GM23338 (cell line): ENCODE data around the gene SLC16A11. TPM values are rescaled to one million over a fixed set of nuclear protein-coding genes. Genes with fewer than 3 reads are reported as not detected.

Experiments
- ATAC-seq: fragments of 200-7000 bp; cut with Tn5 transposase; 3 replicates; pipeline ENCODE4 v1.9.1; 2020
- DNase-seq: peaks from one replicate; pipeline ENCODE4 v3.0.0-alpha.2; 2015; ENCODE audit warnings: low spot score
- H2AFZ ChIP-seq: fragments of 200-600 bp; sonication (generic); 2 replicates; pipeline ENCODE4 v1.8.0; 2016; ENCODE audit warnings: antibody characterized with exemption, mild to moderate bottlenecking, moderate library complexity
- H3F3A ChIP-seq: fragments of 200-600 bp; sonication (generic); replicated peaks from 2 replicates; pipeline ENCODE4 v1.8.0; 2017; ENCODE audit warnings: antibody characterized with exemption, mixed run types, low read depth
- H3K27ac ChIP-seq: fragments of 200-600 bp; sonication (generic); 2 replicates; pipeline ENCODE4 v1.6.1; 2016; ENCODE audit warnings: low read depth
- H3K27me3 ChIP-seq: fragments of 200-600 bp; sonication (generic); 2 replicates; pipeline ENCODE4 v1.8.0; 2016; ENCODE audit warnings: mild to moderate bottlenecking, mixed run types, moderate library complexity; ENCODE audit not compliant: insufficient read depth
- H3K36me3 ChIP-seq: fragments of 200-600 bp; sonication (generic); 2 replicates; pipeline ENCODE4 v1.8.0; 2016; ENCODE audit warnings: mild to moderate bottlenecking; ENCODE audit not compliant: insufficient read depth
- H3K4me1 ChIP-seq: fragments of 200-600 bp; sonication (generic); 2 replicates; pipeline ENCODE4 v1.8.0; 2016; ENCODE audit warnings: mild to moderate bottlenecking, moderate library complexity; ENCODE audit not compliant: insufficient read depth
- H3K4me2 ChIP-seq: fragments of 200-600 bp; sonication (generic); 2 replicates; pipeline ENCODE4 v1.7.1; 2017; ENCODE audit warnings: mixed run types
- H3K4me3 ChIP-seq: fragments of 200-600 bp; sonication (generic); 2 replicates; pipeline ENCODE4 v1.6.1; 2016; ENCODE audit warnings: mixed run types
- H3K79me2 ChIP-seq: fragments of 200-600 bp; sonication (generic); replicated peaks from 2 replicates; pipeline ENCODE4 v1.8.0; 2017; ENCODE audit warnings: mild to moderate bottlenecking; ENCODE audit not compliant: insufficient read depth
- H3K9me2 ChIP-seq: fragments of 200-600 bp; sonication (generic); 2 replicates; pipeline ENCODE4 v1.8.0; 2017; ENCODE audit not compliant: insufficient read depth
- H4K20me1 ChIP-seq: fragments of 200-600 bp; sonication (generic); replicated peaks from 2 replicates; pipeline ENCODE4 v1.8.0; 2017; ENCODE audit warnings: mild to moderate bottlenecking; ENCODE audit not compliant: insufficient read depth
- H3K27ac Mint-ChIP-seq: 2 replicates; pipeline ENCODE4 v1.8.0; 2020; ENCODE audit warnings: inconsistent platforms, mild to moderate bottlenecking, moderate library complexity, mixed read lengths
- H3K27me3 Mint-ChIP-seq: 3 replicates; pipeline ENCODE4 v1.8.0; 2022; ENCODE audit warnings: low read depth, mild to moderate bottlenecking, moderate library complexity, mixed read lengths, inconsistent platforms; ENCODE audit not compliant: insufficient read depth, poor library complexity
- H3K36me3 Mint-ChIP-seq: 3 replicates; pipeline ENCODE4 v1.8.0; 2021; ENCODE audit warnings: low read depth, mild to moderate bottlenecking, inconsistent platforms, moderate library complexity, mixed read lengths
- H3K4me1 Mint-ChIP-seq: 3 replicates; pipeline ENCODE4 v1.8.0; 2020; ENCODE audit warnings: mild to moderate bottlenecking, inconsistent platforms, mixed read lengths
- H3K4me3 Mint-ChIP-seq: 3 replicates; pipeline ENCODE4 v1.8.0; 2021; ENCODE audit warnings: moderate library complexity, mild to moderate bottlenecking, inconsistent platforms, mixed read lengths
- H3K9me3 Mint-ChIP-seq: 3 replicates; pipeline ENCODE4 v1.8.0; 2020; ENCODE audit warnings: moderate library complexity, mild to moderate bottlenecking, inconsistent platforms, mixed read lengths
- CREB1 ChIP-seq: fragments of 250-450 bp; sonication (Bioruptor Pico); IDR thresholded peaks from 2 replicates; pipeline ENCODE4 v1.5.0; 2020; ENCODE audit warnings: low read depth, mild to moderate bottlenecking, moderate library complexity
- CTCF ChIP-seq, 2 experiments: fragments of 200-600 bp in 1 of 2; sonication (generic) in 1 of 2; conservative IDR thresholded peaks; 2 replicates each; pipeline versions ENCODE4 v1.5.1 to v1.6.1; 2016 to 2017; ENCODE audit warnings: antibody characterized with exemption in 2 of 2, low read depth in 2 of 2, mild to moderate bottlenecking in 2 of 2, moderate library complexity in 1 of 2
- ETS1 ChIP-seq: IDR thresholded peaks from 2 replicates; pipeline ENCODE4 v1.6.1; 2016; ENCODE audit warnings: antibody characterized with exemption
- EZH2phosphoT487 ChIP-seq: fragments of 200-600 bp; sonication (generic); IDR thresholded peaks from one replicate; pipeline ENCODE4 v1.8.1; 2018; ENCODE audit warnings: antibody characterized with exemption; ENCODE audit not compliant: unreplicated experiment
- JUNB ChIP-seq: IDR thresholded peaks from one replicate; pipeline ENCODE4 v1.6.1; 2016; ENCODE audit warnings: antibody characterized with exemption; ENCODE audit not compliant: unreplicated experiment
- NANOG ChIP-seq: IDR thresholded peaks from 2 replicates; pipeline ENCODE4 v1.6.1; 2016; ENCODE audit warnings: antibody characterized with exemption, borderline replicate concordance
- POLR2AphosphoS5 ChIP-seq: IDR thresholded peaks from 2 replicates; pipeline ENCODE4 v1.6.1; 2016; ENCODE audit warnings: antibody characterized with exemption, low read depth
- REST ChIP-seq: IDR thresholded peaks from one replicate; pipeline ENCODE4 v1.6.1; 2018; ENCODE audit warnings: antibody characterized with exemption; ENCODE audit not compliant: unreplicated experiment
- ZNF331 ChIP-seq: fragments of 250-450 bp; sonication (Bioruptor Pico); IDR thresholded peaks from 2 replicates; pipeline ENCODE4 v1.5.0; 2020; ENCODE audit warnings: low read depth, mild to moderate bottlenecking, moderate library complexity
- ZNF462 ChIP-seq: fragments of 250-450 bp; sonication (Bioruptor Pico); IDR thresholded peaks from 2 replicates; pipeline ENCODE4 v1.5.0; 2020; ENCODE audit warnings: mild to moderate bottlenecking, moderate library complexity
- polyA plus RNA-seq: library from polyadenylated mRNA; unstranded; fragments of >200 nt; fragmentation: Nextera tagmentation; extraction: Ambion mirVana; gene quantifications from 2 replicates; pipeline ENCODE4 v1.2.1, GENCODE V29; 2016
- total RNA-seq: library from RNA; depleted of rRNA; stranded (reverse); fragments of >200 nt; shearing (Covaris generic); gene quantifications from 2 replicates; pipeline ENCODE4 v1.2.3, GENCODE V29; 2014

Gene SLC16A11
- total and polyA plus RNA-seq, 2 experiments from 2014 or later, result 0.42 to 0.68 TPM

GRCh38 chr17:7072406-7072805, 28.5 kb upstream of the SLC16A11 start:
- Histone ChIP-seq H3K9me2 (no peaks in the 10 kb centered on the region), H3K27ac (no peak overlapping the region), H3K4me3 (no peak overlapping the region), H3K36me3 (no peaks in the 10 kb centered on the region), H3K4me2 (no peak overlapping the region), H3K4me1 (no peaks in the 10 kb centered on the region), H3F3A (no peaks in the 10 kb centered on the region), H2AFZ (no peak overlapping the region), H3K27me3 (no peaks in the 10 kb centered on the region), H4K20me1 (no peaks in the 10 kb centered on the region), H3K79me2 (no peaks in the 10 kb centered on the region)
- H3K9me3 Mint-ChIP-seq, result peaks cover 22% of the 10 kb centered on the region
- no peak overlapping the region for H3K4me3 Mint-ChIP-seq
- peaks cover 18% of the 10 kb centered on the region for H3K36me3 Mint-ChIP-seq
- no peak for TF ChIP-seq ZNF331 (CRISPR knock-in tag)
- no peak for ATAC-seq
- DNase-seq, result no peak
- peaks cover 9% of the 10 kb centered on the region for H3K27me3 Mint-ChIP-seq
- no peak overlapping the region for H3K27ac Mint-ChIP-seq
- H3K4me1 Mint-ChIP-seq, result no peaks in the 10 kb centered on the region

- H3K27me3 ChIP-seq, result no peaks in the 10 kb centered on the region
- H3K79me2 ChIP-seq, result no peaks in the 10 kb centered on the region
- no peaks in the 10 kb centered on the region for H3K36me3 ChIP-seq
- no peaks in the 10 kb centered on the region for H3F3A ChIP-seq
- H3K27ac ChIP-seq, result no peak overlapping the region
- no peak overlapping the region for H3K27ac Mint-ChIP-seq
- ATAC-seq (no peak), DNase-seq (no peak)
- no peaks in the 10 kb centered on the region for H3K4me1 Mint-ChIP-seq
- no peaks in the 10 kb centered on the region for H3K9me2 ChIP-seq
- H3K4me3 ChIP-seq, result no peak overlapping the region
- no peaks in the 10 kb centered on the region for H3K4me1 ChIP-seq
- no peak overlapping the region for H2AFZ ChIP-seq
- H3K27me3 Mint-ChIP-seq, result peaks cover 9% of the 10 kb centered on the region
- no peak overlapping the region for H3K4me3 Mint-ChIP-seq
- H3K36me3 Mint-ChIP-seq, result peaks cover 22% of the 10 kb centered on the region
- no peak overlapping the region for H3K4me2 ChIP-seq
- H3K9me3 Mint-ChIP-seq, result peaks cover 35% of the 10 kb centered on the region
- no peaks in the 10 kb centered on the region for H4K20me1 ChIP-seq
- no peak for TF ChIP-seq POLR2AphosphoS5
- TF ChIP-seq CTCF (conservative IDR thresholded peaks at IDR 0.05; ENCODE audit: low read depth in 2 of 2), result no peak
- TF ChIP-seq CREB1, result no peak
- TF ChIP-seq ETS1, result no peak
- TF ChIP-seq JUNB, result no peak
- TF ChIP-seq ZNF462 (CRISPR knock-in tag), result no peak
- no peak for TF ChIP-seq EZH2phosphoT487
- TF ChIP-seq NANOG, result no peak
- TF ChIP-seq ZNF331 (CRISPR knock-in tag), result no peak
- no peak for TF ChIP-seq REST
Observed at GRCh38 chr17:7070712-7071111, 26.8 kb upstream of the SLC16A11 start.
